Activated gamma-delta T cell treated with anti-CD3 and anti-CD28 coated beads, Interleukin-2, amount 50 U/mL, for 16 hours (primary cell): ENCODE measurements around the gene GJD3.

Experiments
- DNase-seq: peaks from one replicate; pipeline ENCODE4 v3.0.0-alpha.2; 2020; ENCODE audit warnings: low read depth

GJD3 gene

DNA sequence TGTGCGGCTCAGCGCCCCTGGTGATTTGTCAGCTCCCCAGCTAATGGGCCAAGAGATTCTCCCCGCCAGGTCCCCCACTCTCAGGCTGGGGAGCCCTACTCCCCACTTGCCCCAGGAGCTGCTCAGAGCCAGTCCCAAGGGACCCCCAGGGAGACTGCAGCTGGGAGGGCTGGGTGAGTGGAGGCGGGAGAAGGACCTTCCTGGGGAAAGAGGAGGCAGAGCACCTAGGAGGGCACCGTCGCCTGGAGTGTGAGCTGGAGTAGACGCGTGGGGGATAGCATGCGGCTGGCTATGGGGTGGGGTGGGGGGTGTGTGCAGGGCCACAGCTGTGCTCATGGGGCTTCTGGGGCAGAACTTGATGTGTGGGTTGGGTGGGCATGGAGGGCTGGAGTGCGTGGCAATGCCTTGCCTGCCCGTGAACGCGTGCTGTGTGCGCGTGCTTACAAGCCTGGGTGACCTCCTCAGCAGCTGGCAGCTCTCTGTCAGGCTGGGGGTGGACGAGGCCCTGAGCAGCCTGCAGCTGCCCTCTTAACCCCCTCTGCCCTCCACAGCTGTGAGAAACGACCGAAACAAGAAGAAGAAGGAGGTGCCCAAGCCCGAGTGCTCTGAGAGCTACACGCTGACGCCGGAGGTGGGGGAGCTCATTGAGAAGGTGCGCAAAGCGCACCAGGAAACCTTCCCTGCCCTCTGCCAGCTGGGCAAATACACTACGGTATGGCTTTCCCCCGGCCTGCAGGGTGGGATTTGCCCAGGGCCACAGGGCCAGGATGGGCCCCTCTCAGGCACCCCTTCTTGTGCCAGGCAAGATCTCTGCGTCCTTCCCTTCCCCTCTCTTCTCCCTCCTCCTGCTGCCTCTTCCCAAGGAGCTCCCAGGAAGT, 12.9 kb downstream of the GJD3 start:
- DNase-seq, result no peak

DNA sequence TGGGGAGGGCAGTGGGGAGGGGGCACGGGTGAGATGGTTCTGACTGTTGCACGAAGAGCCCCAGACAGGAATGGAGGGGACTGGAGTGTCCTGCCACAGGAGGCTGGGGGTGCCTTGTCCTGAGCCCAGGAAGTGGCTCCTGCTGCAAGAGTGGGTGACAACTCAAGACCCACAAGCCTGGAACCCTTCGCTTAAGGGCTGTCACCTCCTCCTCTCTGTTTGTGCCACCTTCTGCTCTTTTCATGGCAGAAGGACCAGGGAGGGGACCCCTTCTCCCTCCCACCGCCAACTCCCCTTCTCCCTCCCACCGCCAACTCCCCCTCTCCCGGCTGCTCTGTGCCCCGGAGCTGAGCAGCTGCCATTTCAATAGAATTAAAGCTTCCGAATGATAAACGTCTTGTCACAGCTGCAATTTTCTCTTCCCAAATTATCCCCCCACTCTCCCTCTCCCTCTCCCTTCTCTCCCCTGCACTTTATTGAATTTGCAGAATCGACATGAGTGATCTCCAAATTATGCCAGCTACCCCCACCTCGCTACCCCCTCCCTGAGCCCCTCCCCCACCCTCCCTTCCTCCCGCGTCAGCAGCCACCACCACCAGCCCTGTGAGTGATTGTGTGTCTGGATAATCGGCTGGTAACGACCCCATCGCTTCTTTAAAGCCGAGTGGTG, 13.7 kb downstream of the GJD3 start:
- DNase-seq, result no peak

DNA sequence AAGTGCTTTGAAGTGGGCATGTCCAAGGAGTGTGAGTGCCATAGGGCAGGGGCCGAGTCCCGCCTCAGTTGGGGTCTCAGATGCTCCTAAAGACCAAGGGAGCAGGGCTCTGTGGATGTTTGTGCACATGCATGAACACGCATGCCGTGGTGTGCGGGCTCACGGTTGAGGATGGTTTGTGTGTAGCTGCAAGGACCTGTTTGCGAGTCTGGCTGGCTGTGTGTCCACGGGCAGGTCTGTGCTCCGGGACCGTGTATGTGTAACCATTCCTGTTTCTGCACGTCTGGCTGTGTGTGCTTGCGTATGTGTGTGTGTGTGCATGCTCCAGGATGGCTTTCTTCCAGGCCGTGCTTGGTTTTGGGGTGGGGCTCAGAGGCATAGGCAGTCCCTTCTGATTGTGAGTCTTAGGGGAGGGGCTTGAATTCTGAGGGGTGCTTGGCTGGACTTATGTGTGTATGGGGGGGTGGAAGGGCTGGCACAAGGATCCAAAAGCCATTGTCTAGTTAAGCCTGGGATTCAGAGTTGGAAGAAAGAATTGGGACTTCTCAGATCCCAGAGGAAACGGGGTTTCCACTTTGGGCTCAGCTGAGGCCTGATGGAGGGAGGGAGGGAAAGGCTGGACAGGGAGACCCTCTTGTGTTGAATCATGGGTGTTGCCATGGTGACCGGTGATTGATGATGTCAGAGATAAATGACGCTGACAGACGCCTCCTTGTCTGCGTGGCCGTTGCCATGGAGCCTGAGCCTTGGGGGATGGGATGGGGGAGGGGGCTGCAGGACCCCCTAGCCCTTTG, 14.4 kb downstream of the GJD3 start:
- no peak for DNase-seq

DNA sequence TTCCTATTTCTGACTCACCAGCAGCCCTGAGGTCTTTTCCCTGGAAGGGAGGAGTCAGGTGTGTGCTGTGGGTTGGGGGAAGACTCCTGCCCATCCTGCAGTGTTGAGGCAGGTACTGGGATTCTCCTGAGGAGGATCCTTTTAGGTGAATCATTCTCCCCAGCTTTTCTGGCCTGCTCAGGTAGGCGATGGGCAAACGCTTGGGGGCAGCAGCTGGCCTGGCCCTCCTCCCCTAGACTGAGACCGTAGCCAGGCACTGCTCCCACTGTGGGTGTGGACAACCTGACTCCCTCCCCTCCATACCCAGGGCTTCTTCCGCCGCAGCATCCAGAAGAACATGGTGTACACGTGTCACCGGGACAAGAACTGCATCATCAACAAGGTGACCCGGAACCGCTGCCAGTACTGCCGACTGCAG, 15.1 kb downstream of the GJD3 start:
- DNase-seq, result no peak

DNA sequence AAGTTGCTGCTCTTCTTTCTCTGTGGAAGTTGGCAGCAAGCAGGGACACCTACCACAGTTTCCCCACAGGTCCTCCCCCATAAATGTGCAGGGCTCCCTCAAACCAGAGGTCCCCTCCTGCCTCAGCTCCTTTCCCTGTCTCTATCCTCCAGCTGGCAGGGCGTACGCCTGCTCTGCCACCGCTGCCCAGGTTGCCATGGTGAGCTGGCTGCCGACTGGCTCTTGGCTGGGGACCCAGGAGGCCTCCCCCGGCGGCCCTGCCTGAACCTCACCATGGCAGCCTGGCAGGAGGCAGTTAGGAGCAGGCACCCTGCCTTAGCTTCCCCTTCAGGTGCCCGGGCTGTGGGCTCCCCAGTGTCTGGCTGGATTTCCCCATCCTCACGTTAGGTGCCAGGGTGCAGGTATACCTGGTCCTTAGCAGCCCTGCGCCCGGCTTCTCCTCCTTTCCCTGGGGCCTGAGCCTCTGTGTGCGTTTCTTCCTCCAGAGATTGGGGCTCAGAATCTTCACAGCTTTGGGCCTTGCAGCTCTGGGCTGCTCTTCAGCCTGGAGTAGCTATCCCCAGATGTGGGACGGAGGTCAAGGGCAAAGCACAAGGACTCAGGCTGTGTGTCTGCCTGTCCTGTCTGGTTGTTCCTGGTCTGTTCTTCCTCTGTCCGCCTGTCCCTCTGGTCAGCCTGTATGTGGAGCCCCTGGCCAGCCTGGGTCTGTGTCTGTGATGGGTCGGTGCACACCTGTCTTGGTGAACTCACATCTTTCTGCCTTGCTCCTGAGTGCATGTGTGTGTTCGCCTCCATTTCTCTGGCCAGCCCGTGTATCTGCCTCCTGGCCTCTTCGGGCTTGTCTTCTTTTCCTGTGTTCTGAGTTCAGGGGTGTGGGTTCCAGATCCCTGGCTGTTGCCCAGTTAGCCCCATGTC, 15.7 kb downstream of the GJD3 start:
- DNase-seq, result no peak

DNA sequence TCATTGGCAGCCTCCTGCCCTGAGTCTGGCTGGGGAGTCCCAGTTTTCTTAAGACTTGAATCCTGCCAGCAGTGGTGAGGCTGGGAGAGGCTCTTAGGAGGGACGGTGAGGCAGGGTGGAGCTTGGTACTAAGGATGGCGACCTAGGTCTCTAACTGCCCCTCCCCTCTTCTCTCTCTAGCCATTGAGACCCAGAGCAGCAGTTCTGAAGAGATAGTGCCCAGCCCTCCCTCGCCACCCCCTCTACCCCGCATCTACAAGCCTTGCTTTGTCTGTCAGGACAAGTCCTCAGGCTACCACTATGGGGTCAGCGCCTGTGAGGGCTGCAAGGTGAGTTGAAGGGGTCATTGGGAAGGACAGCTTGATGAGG, 16.4 kb downstream of the GJD3 start:
- DNase-seq, result no peak

DNA sequence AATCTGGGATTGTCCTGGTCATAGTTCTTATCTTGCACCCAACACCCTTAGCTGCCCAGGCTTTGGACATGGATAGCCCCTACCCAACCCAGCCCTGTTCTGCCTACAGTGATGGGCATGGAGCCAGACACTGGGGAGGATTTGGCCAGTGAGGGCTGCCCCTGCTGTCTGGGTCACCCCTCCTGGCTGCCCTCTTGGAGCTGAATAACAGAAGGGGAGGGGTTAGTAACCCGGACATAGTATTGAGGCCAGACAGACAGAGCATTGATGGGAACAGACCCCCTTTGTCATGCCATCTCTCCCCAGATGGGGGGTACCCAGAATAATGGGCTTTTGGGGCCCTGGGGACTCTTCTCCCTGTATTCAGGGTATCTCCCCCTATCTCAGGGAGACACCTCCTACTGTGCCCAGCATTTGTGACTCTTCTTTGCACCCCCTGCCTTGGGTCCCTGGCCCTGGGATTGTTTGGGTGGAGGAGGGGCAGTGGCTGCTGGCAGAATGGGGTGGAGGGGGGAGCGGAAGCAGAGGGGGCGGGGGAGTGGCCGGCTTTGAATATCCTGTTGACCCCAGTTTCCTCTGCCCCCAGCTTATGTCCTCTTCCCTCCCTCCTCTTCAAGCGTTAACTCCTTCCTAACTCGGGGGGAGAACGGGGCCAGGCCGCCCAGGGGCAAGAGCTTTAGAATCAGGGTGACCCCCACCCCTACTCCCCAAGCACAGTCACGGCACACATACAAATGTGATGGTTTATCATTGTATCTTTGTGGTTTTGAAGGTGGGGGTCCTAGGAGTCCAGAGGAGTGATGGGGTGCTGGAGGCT, 17.0 kb downstream of the GJD3 start:
- DNase-seq, result no peak

DNA sequence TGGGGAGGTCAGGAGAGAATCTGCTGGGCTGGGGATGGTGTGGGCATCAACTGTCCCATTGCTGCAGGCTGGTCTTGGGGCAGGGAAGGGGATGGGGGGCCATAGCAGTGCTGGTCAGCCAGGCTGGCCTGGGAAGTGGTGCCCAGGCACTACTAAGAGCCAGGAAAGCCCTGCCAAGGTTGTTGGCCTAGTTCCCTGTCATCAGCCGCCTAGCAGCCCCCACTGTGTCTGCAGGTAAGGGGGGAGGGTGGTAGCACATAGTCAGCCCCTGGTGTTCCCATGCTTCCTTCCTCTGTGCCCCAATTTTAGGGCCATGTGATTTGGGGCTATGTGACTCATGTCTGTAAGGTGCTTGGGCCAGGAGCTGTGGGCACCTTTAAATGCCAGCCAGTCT, 17.8 kb downstream of the GJD3 start:
- no peak for DNase-seq

DNA sequence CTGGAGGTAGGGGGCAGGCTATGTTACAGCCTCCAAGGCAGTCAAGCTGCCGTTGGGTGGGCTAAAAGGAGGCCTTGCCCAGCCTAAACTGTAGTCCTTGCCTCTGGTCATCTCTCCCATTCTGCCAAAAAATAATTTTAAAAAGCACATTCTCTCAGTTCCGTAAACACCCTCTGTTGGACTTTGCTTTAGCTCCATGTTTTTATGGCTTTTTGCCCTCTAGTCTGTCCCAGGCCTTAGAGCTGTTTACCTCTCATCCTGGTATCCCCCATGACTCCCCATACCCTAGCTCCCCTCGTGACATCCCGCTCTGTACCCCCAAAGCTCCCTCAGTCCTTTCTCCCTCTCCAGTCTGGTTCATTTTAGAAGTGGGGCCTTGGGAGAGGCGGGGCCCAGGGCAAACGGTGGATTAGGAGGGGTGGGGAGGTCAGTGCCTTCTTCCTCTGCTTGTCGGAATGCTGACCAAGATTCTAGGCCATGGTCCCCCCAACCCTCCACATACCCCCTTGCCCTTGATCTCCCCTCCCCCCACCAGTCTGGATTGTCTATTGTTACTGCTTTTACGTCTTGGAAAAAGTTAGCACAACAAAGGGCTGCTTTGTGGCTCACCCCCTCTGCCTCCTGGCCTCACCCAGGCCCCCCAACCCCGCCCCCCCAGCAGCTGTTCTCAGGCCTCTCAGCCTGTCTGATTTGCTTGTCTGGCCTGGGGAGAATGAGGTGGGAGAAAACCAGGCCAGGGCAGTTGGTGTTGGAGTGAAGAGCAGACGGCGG, 18.4 kb downstream of the GJD3 start:
- DNase-seq, result no peak

DNA sequence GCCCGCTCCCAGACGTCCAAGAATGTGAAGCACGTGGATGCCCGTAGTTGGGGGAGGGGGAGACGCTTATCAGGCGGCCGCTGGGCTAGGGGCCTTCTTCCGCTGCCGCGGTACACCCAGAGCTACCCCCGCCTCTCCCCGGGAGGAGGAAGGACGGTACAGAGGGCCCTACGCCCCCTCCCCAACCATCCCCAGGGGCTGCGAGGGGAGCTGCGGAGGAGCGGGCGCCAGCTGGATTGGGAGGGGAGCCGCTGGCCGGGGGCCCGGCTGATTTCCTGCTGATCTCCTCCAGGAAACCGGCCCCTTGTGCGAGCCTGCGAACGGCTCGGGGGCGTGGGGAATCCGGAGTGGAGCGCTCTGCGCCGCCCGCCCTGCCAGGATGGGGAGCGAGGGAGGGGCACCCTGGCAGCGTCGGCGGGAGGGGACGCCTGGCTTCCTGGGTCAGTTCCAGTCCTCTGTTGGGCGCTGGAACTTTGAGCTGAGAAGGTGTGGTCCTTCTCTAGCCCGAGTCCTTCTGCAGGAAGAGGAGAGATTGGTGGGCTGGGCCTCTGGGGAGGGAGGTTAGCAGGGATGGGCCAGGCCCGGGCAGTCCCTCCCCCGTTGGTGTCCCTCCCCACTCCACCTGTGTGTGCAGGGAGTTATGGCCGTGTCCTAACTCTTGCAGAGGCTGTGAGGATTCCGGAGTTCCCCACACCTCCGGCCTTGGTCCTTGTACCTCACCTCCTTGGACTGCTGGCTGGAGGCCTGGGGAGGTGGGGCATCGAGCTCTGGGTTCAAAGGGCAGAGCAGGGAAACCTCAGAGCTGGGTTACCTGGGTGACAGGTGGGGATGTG, 19.2 kb downstream of the GJD3 start:
- no peak for DNase-seq

DNA sequence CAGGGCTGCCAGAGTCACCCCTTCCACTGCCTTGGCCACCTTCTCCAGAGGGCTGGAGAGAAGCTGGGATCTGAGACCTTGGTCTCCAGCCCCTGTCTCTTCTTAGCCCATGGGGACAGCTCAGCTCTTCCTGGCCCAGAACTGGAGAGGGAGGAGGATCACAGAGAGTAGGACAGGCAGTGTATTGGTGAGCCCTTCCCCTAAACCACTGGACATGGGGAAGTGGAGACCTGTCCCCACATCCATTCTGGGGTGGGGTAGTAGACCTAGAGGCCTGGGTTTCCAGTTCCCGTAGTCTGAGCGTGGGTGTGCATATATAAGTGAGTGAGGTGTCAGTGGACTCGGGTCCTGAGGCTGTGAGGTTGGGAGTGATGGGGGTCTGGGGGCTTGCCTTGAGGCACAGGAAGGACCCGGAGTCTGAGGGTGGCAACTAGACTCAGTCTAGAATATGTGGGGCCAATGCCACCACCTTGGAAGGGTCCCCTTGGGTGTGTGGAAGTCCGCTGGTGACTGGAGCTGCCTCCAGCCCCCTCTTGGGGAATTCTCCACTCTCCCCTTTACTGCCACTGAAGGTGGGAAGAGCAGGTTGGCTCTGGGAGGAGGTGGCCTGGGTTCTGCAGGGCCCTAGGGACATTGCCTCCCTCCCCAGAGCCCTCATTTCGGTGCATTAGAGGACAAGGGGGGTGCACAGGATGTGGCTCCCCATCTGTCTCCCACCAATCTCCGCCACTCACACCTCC, 19.9 kb downstream of the GJD3 start:
- DNase-seq, result no peak

DNA sequence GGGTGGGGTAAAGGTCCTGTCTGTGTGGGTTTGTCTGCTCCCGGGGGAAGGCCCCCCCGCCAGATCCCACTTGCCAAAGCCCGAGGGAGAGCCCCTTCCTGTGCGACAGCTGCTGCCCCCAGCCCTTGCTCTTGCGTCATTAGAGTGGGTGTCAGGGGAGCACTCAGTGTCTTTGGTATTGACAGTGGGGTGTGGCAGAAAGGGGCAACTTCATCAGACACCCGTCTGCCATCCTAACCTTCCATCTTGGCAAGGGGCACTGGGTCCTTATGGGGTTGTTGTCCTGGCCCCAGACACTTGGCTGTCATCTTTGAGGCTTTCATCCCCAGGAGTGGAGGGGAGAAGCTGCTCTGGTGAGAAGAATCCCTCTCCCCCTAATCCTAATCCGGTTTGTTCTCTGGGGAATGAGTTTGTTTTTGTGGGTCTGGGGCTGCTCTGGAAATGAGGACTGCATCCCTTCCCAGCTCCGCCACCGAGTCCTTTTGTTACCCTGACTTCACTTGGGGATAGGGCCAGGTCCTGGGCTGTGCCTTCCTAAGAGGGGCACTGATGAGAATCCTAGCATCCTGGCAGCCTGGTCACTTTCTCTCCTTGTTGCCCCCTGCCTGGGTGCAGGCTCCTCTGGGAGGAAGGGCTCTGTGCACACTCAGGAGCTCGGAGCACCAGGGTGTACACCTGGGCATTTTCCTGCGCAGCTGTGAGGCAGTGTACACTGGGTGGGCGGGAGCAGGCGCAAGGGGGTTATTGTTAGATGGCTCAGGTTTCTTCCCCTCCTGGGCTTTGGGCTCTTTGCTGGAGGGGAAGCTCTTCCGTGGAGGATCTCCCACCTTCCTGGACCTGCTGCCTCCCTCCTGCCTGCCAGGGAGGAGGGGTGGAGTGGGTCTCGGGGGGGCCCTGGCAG, 21.1 kb downstream of the GJD3 start:
- DNase-seq, result no peak

DNA sequence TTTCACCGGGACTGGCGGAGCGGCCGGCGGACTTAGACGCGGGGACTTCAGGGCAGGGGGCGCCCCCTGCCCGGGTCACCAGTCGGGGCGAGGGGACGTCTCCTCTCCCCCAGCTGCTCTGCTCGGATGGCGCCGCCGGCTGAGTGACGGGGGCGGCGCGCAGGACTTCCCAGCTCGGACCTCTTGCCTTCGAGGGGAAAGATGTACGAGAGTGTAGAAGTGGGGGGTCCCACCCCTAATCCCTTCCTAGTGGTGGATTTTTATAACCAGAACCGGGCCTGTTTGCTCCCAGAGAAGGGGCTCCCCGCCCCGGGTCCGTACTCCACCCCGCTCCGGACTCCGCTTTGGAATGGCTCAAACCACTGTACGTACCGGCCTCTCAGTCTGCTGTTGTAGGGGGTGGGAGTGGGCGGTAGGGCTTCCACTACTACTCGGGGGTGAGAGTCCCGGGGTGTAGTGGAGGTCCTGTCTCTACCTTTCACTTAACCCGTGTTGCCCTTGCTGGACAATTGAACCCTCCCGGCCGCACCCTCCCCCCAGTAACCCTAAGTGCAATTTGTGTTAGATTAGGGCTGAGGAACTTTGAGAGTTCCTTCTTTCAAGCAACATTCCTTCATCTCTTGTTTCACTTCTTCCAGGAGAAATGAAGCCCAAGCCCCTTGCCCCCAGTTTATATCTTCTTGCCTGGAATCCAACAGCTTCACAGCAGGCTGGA, 21.9 kb downstream of the GJD3 start:
- no peak for DNase-seq

DNA sequence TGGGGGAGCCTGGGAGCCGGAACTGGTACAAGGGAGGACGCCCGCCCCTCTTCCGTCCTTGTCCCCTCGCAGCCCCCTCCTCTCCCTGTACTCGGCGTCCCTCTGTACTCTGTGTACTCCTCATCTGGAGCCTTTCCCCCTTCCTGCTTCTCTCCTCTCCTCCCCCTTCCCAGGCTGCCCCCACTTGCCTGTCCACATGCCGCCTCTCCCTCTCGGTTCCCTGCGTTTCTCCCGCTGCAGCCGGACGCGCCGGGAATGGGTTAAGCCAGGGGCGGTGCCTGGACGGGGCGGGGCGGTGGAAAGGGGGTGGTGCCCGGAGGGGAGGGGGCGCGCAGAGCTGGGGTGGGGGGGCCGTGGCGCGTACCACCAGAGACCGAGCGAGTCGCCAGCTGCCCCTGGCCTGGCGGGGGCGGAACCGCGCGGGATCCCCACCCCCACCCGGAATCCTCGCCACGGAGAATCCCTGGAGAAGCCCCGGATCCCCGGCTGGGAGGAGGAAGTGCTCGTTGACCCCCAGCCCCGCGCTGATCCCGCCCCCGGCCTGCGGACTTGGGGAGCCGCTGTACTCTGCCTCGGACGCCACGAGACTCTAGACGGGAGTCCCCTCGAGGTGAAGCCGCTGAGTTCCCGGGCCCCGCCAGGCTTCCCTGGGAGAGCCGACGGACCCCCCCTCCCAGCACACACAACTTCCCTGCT, 22.6 kb downstream of the GJD3 start:
- DNase-seq, result no peak

DNA sequence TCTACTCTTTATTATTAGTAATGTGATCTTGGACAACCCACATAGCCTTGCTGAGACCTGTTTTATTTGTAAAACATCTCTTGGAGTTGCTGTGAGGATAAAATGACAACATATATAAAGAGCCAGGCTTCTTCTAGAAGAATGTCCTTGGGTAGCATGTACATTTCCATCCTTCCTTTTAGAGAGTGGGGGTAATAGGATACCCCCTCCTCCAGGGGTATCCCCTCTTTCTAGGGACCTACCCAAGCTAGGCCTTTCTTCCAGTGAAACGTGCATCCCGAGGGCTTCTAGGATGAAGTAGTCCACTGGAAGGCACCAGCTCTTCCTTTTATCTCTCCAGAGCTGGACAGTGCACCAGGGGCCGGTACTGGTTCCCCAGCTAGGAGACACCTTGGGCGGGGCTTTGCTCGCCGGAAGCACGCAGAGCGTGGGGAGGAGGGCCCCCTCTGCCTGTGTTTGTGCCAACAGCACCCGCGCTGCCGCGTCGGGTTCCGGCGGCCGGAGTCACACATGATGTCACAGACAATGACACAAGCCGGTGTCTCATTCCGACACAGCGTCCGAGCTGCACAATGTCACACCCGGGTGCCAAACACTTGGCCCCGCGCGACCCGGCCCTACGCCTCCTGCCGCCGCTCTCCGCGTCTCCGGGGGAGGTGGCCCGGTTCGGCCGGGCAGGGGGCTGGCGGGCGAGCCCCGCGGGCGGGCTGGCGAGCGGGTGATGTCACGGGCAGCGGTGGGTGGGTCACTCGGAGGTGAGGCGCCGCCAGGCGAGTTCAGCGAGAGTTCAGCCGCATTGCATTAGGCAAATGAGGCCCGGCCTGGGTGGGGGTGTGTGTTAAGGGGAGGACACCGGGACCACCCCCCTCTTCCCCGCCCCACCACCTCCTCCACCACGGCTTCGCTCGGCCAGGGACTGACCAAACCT, 23.4 kb downstream of the GJD3 start:
- peak; percentile 78 for DNase-seq
